Lower leg skin (tissue), 3 donors: Measurements from ENCODE around the gene ZNF665.

Experiments used
- CTCF ChIP-seq, 3 donors: fragments of 450-650 bp; IDR thresholded peaks; one replicate each; pipeline ENCODE4 v1.5.1; 2016; ENCODE audit warnings: antibody characterized with exemption in 3 of 3, mild to moderate bottlenecking in 3 of 3, moderate library complexity in 2 of 3
- POLR2A ChIP-seq, 2 donors: fragments of 450-650 bp; IDR thresholded peaks; one replicate each; pipeline ENCODE4 v1.6.1; 2016 to 2017; ENCODE audit warnings: antibody characterized with exemption in 2 of 2, mild to moderate bottlenecking in 1 of 2, moderate library complexity in 1 of 2

GRCh38 chr19:53224606-53225005 is 31.4 kb upstream of the ZNF665 start:
- no peak for TF ChIP-seq CTCF (IDR thresholded peaks at IDR 0.05)
- TF ChIP-seq POLR2A (IDR thresholded peaks at IDR 0.05): no peak
